ENCODE results near the gene ZNF765. TPM values are rescaled to one million over a fixed set of nuclear protein-coding genes. Genes with fewer than 3 reads are reported as not detected.
"Not testable (repeated sequence)": the region's sequence is repeated elsewhere in the genome, so short reads cannot be mapped to it uniquely, and the experiment has no call there.

Gene ZNF765
- total and polyA plus RNA-seq, 10 donors: 2.2 to 15.9 (median 11.1) TPM

DNA sequence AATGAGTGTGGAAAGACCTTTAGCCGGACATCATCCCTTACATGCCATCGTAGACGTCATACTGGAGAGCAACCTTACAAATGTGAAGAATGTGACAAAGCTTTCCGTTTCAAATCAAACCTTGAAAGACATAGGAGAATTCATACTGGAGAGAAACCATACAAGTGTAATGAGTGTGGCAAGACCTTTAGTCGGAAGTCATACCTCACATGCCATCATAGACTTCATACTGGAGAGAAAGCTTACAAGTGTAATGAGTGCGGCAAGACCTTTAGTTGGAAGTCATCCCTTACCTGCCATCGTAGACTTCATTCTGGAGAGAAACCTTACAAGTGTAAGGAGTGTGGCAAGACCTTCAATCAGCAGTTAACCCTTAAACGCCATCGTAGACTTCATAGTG, 60.9 kb downstream of the ZNF765 start:
- no peak overlapping the region for H3K27ac ChIP-seq
- H3K27me3 ChIP-seq (replicated peaks in 1 of 7): no peaks in the 10 kb centered on the region
- no peaks in the 10 kb centered on the region for H3K4me1 ChIP-seq
- DNase-seq: no peak
- WGBS, 5 donors: 88 to 99% (median 93%) methylated on average over 9 of the region's 9 CpGs
- intact Hi-C loops (cut with DNase I; ENCODE audit: low total_unique reads): no loop called here
- H3K4me3 ChIP-seq: peak overlapping the region in 1 of 8 donors; percentile 5
- H3K36me3 ChIP-seq: peaks cover 8 to 59% (median 49%) of the 10 kb centered on the region in 6 donors
- H3K9me3 ChIP-seq: peaks cover 5 to 100% (median 96%) of the 10 kb centered on the region in 8 donors
- TF ChIP-seq, protein P1, sequence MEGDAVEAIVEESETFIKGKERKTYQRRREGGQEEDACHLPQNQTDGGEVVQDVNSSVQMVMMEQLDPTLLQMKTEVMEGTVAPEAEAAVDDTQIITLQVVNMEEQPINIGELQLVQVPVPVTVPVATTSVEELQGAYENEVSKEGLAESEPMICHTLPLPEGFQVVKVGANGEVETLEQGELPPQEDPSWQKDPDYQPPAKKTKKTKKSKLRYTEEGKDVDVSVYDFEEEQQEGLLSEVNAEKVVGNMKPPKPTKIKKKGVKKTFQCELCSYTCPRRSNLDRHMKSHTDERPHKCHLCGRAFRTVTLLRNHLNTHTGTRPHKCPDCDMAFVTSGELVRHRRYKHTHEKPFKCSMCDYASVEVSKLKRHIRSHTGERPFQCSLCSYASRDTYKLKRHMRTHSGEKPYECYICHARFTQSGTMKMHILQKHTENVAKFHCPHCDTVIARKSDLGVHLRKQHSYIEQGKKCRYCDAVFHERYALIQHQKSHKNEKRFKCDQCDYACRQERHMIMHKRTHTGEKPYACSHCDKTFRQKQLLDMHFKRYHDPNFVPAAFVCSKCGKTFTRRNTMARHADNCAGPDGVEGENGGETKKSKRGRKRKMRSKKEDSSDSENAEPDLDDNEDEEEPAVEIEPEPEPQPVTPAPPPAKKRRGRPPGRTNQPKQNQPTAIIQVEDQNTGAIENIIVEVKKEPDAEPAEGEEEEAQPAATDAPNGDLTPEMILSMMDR (IDR thresholded peaks at IDR 0.05 in 8 of 11, conservative IDR thresholded peaks at IDR 0.05 in 3 of 11): no peak
- TF ChIP-seq POLR2A (IDR thresholded peaks at IDR 0.05): no peak
- TF ChIP-seq POLR2AphosphoS5 (IDR thresholded peaks at IDR 0.05): no peak

GRCh38 chr19:53460131-53460721, 65.3 kb downstream of the ZNF765 start:
- H3K27ac ChIP-seq; H3K4me1 ChIP-seq; DNase-seq; H3K4me3 ChIP-seq; intact Hi-C loops (cut with DNase I; ENCODE audit: low total_unique reads): not testable (repeated sequence)
- peaks cover 5 to 94% (median 72%) of the 10 kb centered on the region in 8 donors for H3K9me3 ChIP-seq
- H3K27me3 ChIP-seq (replicated peaks in 1 of 7): peaks cover 0 to 19% (median 0%) of the 10 kb centered on the region in 7 donors
- WGBS, 5 donors: 62 to 83% (median 66%) methylated on average over 10 to 11 of the region's 11 CpGs
- peaks cover 2 to 15% (median 6%) of the 10 kb centered on the region in 6 donors for H3K36me3 ChIP-seq

GRCh38 chr19:53461866-53462265, 66.9 kb downstream of the ZNF765 start:
- H3K9me3 ChIP-seq: peaks cover 4 to 81% (median 56%) of the 10 kb centered on the region in 8 donors
- H3K4me3 ChIP-seq: no peak overlapping the region
- DNase-seq: no peak
- WGBS, 5 donors: 88 to 97% (median 93%) methylated on average over 6 of the region's 6 CpGs
- TF ChIP-seq POLR2AphosphoS5 (IDR thresholded peaks at IDR 0.05) (no peak), POLR2A (IDR thresholded peaks at IDR 0.05) (no peak)
- TF ChIP-seq, protein P1 (IDR thresholded peaks at IDR 0.05 in 8 of 11, conservative IDR thresholded peaks at IDR 0.05 in 3 of 11): no peak
- peaks cover 0 to 22% (median 0%) of the 10 kb centered on the region in 7 donors for H3K27me3 ChIP-seq (replicated peaks in 1 of 7)
- no peak overlapping the region for H3K27ac ChIP-seq
- no peaks in the 10 kb centered on the region for H3K36me3 ChIP-seq
- intact Hi-C loops (cut with DNase I; ENCODE audit: low total_unique reads): no loop called here
- peaks cover 0 to 5% (median 3%) of the 10 kb centered on the region in 6 donors for H3K4me1 ChIP-seq

- H3K36me3 ChIP-seq: no peaks in the 10 kb centered on the region
- H3K27ac ChIP-seq: no peak overlapping the region
- peaks cover 0 to 12% (median 6%) of the 10 kb centered on the region in 6 donors for H3K4me1 ChIP-seq
- no peak for DNase-seq
- peak overlapping the region in 1 of 8 donors; percentile 27 for H3K4me3 ChIP-seq
- peaks cover 0 to 22% (median 0%) of the 10 kb centered on the region in 7 donors for H3K27me3 ChIP-seq (replicated peaks in 1 of 7)
- 50 to 66% (median 65%) methylated on average over 14 of the region's 14 CpGs for WGBS, 5 donors
- peaks cover 0 to 71% (median 46%) of the 10 kb centered on the region in 8 donors for H3K9me3 ChIP-seq
- TF ChIP-seq POLR2A (IDR thresholded peaks at IDR 0.05) (no peak), POLR2AphosphoS5 (IDR thresholded peaks at IDR 0.05) (no peak)
- TF ChIP-seq, protein P1 (IDR thresholded peaks at IDR 0.05 in 8 of 11, conservative IDR thresholded peaks at IDR 0.05 in 3 of 11): no peak
- intact Hi-C loops (cut with DNase I; ENCODE audit: low total_unique reads): no loop called here
Observed at GRCh38 chr19:53462861-53463260, 67.9 kb downstream of the ZNF765 start.
